HepG2 (cell line): ENCODE measurements around the gene ITGAE. TPM values are rescaled to one million over a fixed set of nuclear protein-coding genes. Genes with fewer than 3 reads are reported as not detected.

Source experiments
- AKNA ChIP-seq: sonication (generic); formaldehyde crosslinking; IDR thresholded peaks from 2 replicates; pipeline ENCODE4 v1.4.0; 2020; ENCODE audit warnings: missing genetic modification reagents, borderline replicate concordance
- FOXK2 ChIP-seq: fragments of 450-650 bp; IDR thresholded peaks from 2 replicates; pipeline ENCODE4 v1.6.1; 2016
- GFI1 ChIP-seq: sonication (generic); formaldehyde crosslinking; IDR thresholded peaks from 2 replicates; pipeline ENCODE4 v1.5.0; 2020; ENCODE audit warnings: missing genetic modification reagents, mild to moderate bottlenecking, borderline replicate concordance
- RBFOX2 ChIP-seq: fragments of 200-400 bp; formaldehyde crosslinking; IDR thresholded peaks from 2 replicates; pipeline ENCODE4 v1.6.1; 2017; ENCODE audit warnings: low read depth, mild to moderate bottlenecking, low read length
- TRIM24 ChIP-seq: sonication (generic); formaldehyde crosslinking; IDR thresholded peaks from 2 replicates; pipeline ENCODE4 v1.8.0; 2022; ENCODE audit warnings: mild to moderate bottlenecking, missing genetic modification reagents
- TSC22D2 ChIP-seq: sonication (generic); formaldehyde crosslinking; IDR thresholded peaks from 2 replicates; pipeline ENCODE4 v1.5.1; 2020; ENCODE audit warnings: missing genetic modification reagents, mild to moderate bottlenecking, borderline replicate concordance
- ZFP1 ChIP-seq: IDR thresholded peaks from 2 replicates; pipeline ENCODE4 v1.6.1; 2016
- ZNF121 ChIP-seq: sonication (generic); formaldehyde crosslinking; IDR thresholded peaks from 2 replicates; pipeline ENCODE4 v1.5.0; 2020; ENCODE audit warnings: mild to moderate bottlenecking, missing genetic modification reagents
- ZNF318 ChIP-seq: sonication (generic); formaldehyde crosslinking; IDR thresholded peaks from 2 replicates; pipeline ENCODE4 v1.4.0; 2020; ENCODE audit warnings: mild to moderate bottlenecking, missing genetic modification reagents
- ZNF362 ChIP-seq: sonication (generic); formaldehyde crosslinking; IDR thresholded peaks from 2 replicates; pipeline ENCODE4 v1.4.0; 2020; ENCODE audit warnings: missing genetic modification reagents, mild to moderate bottlenecking, borderline replicate concordance
- ZNF607 ChIP-seq: sonication (generic); formaldehyde crosslinking; IDR thresholded peaks from 2 replicates; pipeline ENCODE4 v1.5.1; 2020; ENCODE audit warnings: missing genetic modification reagents, mild to moderate bottlenecking, borderline replicate concordance
- ZNF670 ChIP-seq: sonication (generic); formaldehyde crosslinking; IDR thresholded peaks from 2 replicates; pipeline ENCODE4 v1.8.0; 2022; ENCODE audit warnings: mild to moderate bottlenecking, missing genetic modification reagents, borderline replicate concordance
- ZNF737 ChIP-seq: sonication (generic); formaldehyde crosslinking; IDR thresholded peaks from 2 replicates; pipeline ENCODE4 v1.5.0; 2020; ENCODE audit warnings: missing genetic modification reagents, mild to moderate bottlenecking, borderline replicate concordance
- polyA plus RNA-seq, 8 experiments: library from polyadenylated mRNA; depleted of rRNA in 3 of 8; stranded (reverse) in 7 of 8; unstranded in 1 of 8; fragments of >200 nt; fragmentation: Illumina TruSeq in 4 of 8; extraction: Trizol in 4 of 8; gene quantifications; 2 replicates each; pipeline versions ENCODE4 v1.2.1 to v1.2.3, GENCODE V29; 2011 to 2016; ENCODE audit warnings: low read depth in 4 of 8, missing spikeins in 1 of 8, mixed read lengths in 1 of 8; ENCODE audit not compliant: insufficient read depth in 1 of 8
- total RNA-seq, 5 experiments: library from RNA; depleted of rRNA; stranded (reverse); fragments of >200 nt; fragmentation: Illumina TruSeq; extraction: Trizol; gene quantifications; 2 replicates each; pipeline ENCODE4 v1.2.3, GENCODE V29; 2016; ENCODE audit warnings: low read depth in 1 of 5

ITGAE gene
- total and polyA plus RNA-seq, 2 of the 13 experiments (the other 11 are each of a cell fraction or from before 2014, with no cell fraction given) = 42.3 to 49.0 TPM

GRCh38 chr17:3795390-3796102, 5.4 kb downstream of the ITGAE start (continued):
- no peak for TF ChIP-seq ZNF318 (CRISPR knock-in tag)
- TF ChIP-seq ZFP1 (CRISPR knock-in tag) = no peak
- no peak for TF ChIP-seq TSC22D2 (CRISPR knock-in tag)
- 0 out of 2 replicates have a peak, but pooled peaks have one; percentile 34 for TF ChIP-seq FOXK2
- no peak; the same call in 1 of the 2 replicates for TF ChIP-seq RBFOX2
- TF ChIP-seq ZNF607 (CRISPR knock-in tag) = no peak
- TF ChIP-seq ZNF737 = no peak
- 0 out of 2 replicates have a peak, but pooled peaks have one; percentile 44 for TF ChIP-seq TRIM24
- TF ChIP-seq ZNF670 (CRISPR knock-in tag) = no peak
- TF ChIP-seq ZNF362 = no peak
- 0 out of 2 replicates have a peak, but pooled peaks have one; percentile 5 for TF ChIP-seq ZNF121
- no peak for TF ChIP-seq AKNA (CRISPR knock-in tag)
- peak; percentile 61; the same call in 1 of the 2 replicates for TF ChIP-seq GFI1 (CRISPR knock-in tag)
